DMS153 treated with DMSO at 0.1 percent for 48 hours (cell line): Measurements from ENCODE around the gene ABHD8.
"Not testable (repeated sequence)": the region's sequence is repeated elsewhere in the genome, so short reads cannot be mapped to it uniquely, and the experiment has no call there.

ENCODE experiments used
- DNase-seq: peaks from one replicate; lab custom pipeline; 2025; ENCODE audit not compliant: unreplicated experiment; lab: John Stamatoyannopoulos, UW

The ABHD8 gene

GRCh38 chr19:17302391-17303166, 646 bp downstream of the ABHD8 start:
- DNase-seq, result no peak

GRCh38 chr19:17300992-17301619, 2.1 kb downstream of the ABHD8 start:
- DNase-seq, result no peak

- no peak for DNase-seq
Observed at GRCh38 chr19:17296976-17297375, 6.2 kb downstream of the ABHD8 start.

- DNase-seq, result no peak
Observed at GRCh38 chr19:17296273-17296672, 7.0 kb downstream of the ABHD8 start.

- not testable (repeated sequence) for DNase-seq
Observed at GRCh38 chr19:17295551-17295950, 7.7 kb downstream of the ABHD8 start.

GRCh38 chr19:17294051-17294891, 9.0 kb downstream of the ABHD8 start:
- DNase-seq, result no peak

GRCh38 chr19:17293605-17294004, 9.6 kb downstream of the ABHD8 start:
- DNase-seq, result no peak

- no peak for DNase-seq
Observed at GRCh38 chr19:17292301-17293074, 10.7 kb downstream of the ABHD8 start.

- DNase-seq, result no peak
Observed at GRCh38 chr19:17289489-17289888, 13.7 kb downstream of the ABHD8 start.

GRCh38 chr19:17286752-17287151, 16.5 kb downstream of the ABHD8 start:
- no peak for DNase-seq

- no peak for DNase-seq
Observed at GRCh38 chr19:17286263-17286662, 17.0 kb downstream of the ABHD8 start.

- DNase-seq, result no peak
Observed at GRCh38 chr19:17285415-17286135, 17.6 kb downstream of the ABHD8 start.

- DNase-seq, result no peak
Observed at GRCh38 chr19:17283504-17283996, 19.7 kb downstream of the ABHD8 start.

GRCh38 chr19:17282488-17283125, 20.6 kb downstream of the ABHD8 start:
- DNase-seq, result peak; percentile 65

GRCh38 chr19:17281391-17282304, 21.6 kb downstream of the ABHD8 start, which contains the start of gene ANKLE1:
ANKLE1 (plus strand) TSS chr19:17281901; CDS start chr19:17281921, 20 bp downstream.
- DNase-seq, result peak; percentile 2

- no peak for DNase-seq
Observed at GRCh38 chr19:17279436-17279835, 23.8 kb downstream of the ABHD8 start.

- no peak for DNase-seq
Observed at GRCh38 chr19:17275441-17276175, 27.6 kb downstream of the ABHD8 start.

GRCh38 chr19:17274892-17275291, 28.3 kb downstream of the ABHD8 start:
- DNase-seq, result not testable (repeated sequence)
